ENCODE results near the gene NKPD1. TPM values are rescaled to one million over a fixed set of nuclear protein-coding genes. Genes with fewer than 3 reads are reported as not detected.
A peak's percentile ranks its signal among the peaks of the same experiment; 100 is the strongest.

The NKPD1 gene
- total RNA-seq, 1 donor from 2014 or later = 0.10 TPM

- no peak for DNase-seq (ENCODE audit: low read depth)
These were observed 4.7 kb downstream of the NKPD1 start for GRCh38 chr19:45156011-45156630.

- peak; percentile 70 for DNase-seq (ENCODE audit: low read depth)
These were observed 6.5 kb downstream of the NKPD1 start for GRCh38 chr19:45154064-45154827.

GRCh38 chr19:45153339-45154063 is 7.3 kb downstream of the NKPD1 start:
- DNase-seq (ENCODE audit: low read depth) = no peak

GRCh38 chr19:45152504-45153338 is 8.1 kb downstream of the NKPD1 start:
- no peak for DNase-seq (ENCODE audit: low read depth)

GRCh38 chr19:45151821-45152503 is 8.8 kb downstream of the NKPD1 start:
- DNase-seq (ENCODE audit: low read depth) = no peak

GRCh38 chr19:45151320-45151719 is 9.5 kb downstream of the NKPD1 start:
- no peak for DNase-seq (ENCODE audit: low read depth)

GRCh38 chr19:45150751-45151281 is 10.0 kb downstream of the NKPD1 start:
- no peak for DNase-seq (ENCODE audit: low read depth)

- DNase-seq (ENCODE audit: low read depth) = no peak
These were observed 10.6 kb downstream of the NKPD1 start for GRCh38 chr19:45150180-45150579.

- no peak for DNase-seq (ENCODE audit: low read depth)
These were observed 11.7 kb downstream of the NKPD1 start for GRCh38 chr19:45149129-45149528.

GRCh38 chr19:45147835-45148676 is 12.7 kb downstream of the NKPD1 start:
- no peak for DNase-seq (ENCODE audit: low read depth)

GRCh38 chr19:45146741-45147205 is 14.0 kb downstream of the NKPD1 start:
- no peak for DNase-seq (ENCODE audit: low read depth)

GRCh38 chr19:45146251-45146650 is 14.5 kb downstream of the NKPD1 start:
- no peak for DNase-seq (ENCODE audit: low read depth)

GRCh38 chr19:45145270-45146189 is 15.3 kb downstream of the NKPD1 start:
- no peak for DNase-seq (ENCODE audit: low read depth)

GRCh38 chr19:45144431-45145269 is 16.1 kb downstream of the NKPD1 start:
- DNase-seq (ENCODE audit: low read depth) = no peak

GRCh38 chr19:45142726-45143110 is 18.1 kb downstream of the NKPD1 start:
- DNase-seq (ENCODE audit: low read depth) = no peak

GRCh38 chr19:45142016-45142725 is 18.6 kb downstream of the NKPD1 start:
- no peak for DNase-seq (ENCODE audit: low read depth)

- no peak for DNase-seq (ENCODE audit: low read depth)
These were observed 19.4 kb downstream of the NKPD1 start for GRCh38 chr19:45141203-45141900.
